ENCODE results near the gene TNFRSF14. TPM values are rescaled to one million over a fixed set of nuclear protein-coding genes. Genes with fewer than 3 reads are reported as not detected.

The TNFRSF14 gene
- 12.0 TPM for total RNA-seq

DNA sequence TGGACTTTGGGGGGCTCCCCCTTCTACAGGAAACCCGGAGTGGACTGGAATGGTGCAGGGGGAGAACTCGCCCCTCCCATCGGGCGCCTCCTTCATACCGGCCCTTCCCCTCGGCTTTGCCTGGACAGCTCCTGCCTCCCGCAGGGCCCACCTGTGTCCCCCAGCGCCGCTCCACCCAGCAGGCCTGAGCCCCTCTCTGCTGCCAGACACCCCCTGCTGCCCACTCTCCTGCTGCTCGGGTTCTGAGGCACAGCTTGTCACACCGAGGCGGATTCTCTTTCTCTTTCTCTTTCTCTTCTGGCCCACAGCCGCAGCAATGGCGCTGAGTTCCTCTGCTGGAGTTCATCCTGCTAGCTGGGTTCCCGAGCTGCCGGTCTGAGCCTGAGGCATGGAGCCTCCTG lies at the start of gene TNFRSF14:
TNFRSF14 (plus strand) TSS at position 95 of the 401 bp plus-strand sequence; CDS start at position 389, 294 bp downstream.
- ATAC-seq, result peak; percentile 24

DNA sequence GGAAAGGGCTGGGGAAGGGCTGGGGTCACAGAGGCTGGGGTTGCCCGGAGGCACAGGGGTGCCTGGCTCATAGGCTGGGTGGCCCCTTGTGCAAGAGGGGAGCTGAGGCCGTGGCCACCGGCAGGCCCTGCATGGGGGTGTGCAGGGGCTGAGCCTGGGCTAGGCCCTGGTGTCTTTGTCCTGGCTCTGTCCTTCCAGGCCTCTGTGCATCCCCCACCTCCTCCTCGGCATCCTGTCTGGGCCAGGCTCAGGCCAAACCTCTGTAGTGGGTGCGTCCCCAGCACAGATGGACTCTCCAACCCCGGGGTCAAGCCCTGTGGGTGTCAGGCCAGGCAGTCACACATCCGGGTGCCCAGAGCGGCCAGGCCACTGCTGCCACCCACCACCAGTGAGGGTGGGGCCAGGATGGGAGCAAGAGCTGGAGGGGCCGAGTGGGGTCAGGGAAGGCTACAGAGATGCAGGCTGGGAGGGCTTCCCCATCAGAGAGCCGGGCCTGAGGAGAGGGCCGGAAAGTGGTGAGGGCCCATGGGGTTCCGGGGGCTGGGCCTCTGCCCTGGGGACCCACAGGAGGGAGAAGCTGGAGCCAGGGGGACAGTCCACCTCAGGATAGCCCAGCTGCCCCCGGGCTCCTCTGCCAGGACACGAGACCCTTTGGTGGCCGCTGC lies 49.1 kb upstream of the TNFRSF14 start:
- ATAC-seq, result peak; percentile 3

DNA sequence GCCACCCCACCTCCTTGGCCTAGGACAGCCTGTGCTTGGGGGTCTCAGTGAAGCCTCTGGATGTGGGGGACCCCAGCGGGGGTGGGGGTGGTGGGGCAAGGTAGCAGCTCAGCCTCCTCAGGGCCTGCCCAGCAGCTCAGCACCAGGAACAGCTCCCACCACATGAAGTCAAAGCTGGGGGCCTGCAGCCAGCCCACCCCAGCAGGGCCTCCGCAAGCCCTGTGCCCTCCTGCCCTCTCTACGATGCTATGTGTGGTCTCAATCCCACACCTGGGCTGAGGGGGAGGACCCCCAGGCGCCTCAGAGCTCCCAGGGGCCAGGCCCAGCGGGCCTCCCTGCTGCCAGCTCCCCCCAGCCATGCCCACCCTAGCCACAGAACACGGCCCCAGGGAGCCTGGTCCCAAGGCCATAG lies 48.4 kb upstream of the TNFRSF14 start:
- no peak for ATAC-seq

DNA sequence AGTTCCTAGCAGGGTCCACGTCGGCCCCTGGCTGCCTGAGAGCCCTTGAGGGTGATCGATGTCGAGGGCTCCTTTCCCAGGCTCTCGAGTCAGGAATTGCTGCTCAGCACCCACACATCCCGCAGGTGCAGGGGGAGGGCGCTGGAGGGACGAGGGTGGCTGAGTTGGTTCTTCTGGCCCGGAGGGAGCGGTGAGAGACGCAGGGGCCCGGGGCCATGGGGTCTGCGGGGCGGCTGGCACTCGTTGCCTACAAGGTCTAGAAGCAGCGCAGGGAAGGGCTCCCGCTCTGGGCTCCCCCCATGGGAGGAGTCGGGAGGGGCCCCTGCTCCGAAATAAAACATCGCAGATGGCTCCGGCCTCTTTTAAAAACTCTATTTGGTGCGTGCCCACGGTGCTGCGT lies 48.0 kb upstream of the TNFRSF14 start:
- no peak for ATAC-seq

DNA sequence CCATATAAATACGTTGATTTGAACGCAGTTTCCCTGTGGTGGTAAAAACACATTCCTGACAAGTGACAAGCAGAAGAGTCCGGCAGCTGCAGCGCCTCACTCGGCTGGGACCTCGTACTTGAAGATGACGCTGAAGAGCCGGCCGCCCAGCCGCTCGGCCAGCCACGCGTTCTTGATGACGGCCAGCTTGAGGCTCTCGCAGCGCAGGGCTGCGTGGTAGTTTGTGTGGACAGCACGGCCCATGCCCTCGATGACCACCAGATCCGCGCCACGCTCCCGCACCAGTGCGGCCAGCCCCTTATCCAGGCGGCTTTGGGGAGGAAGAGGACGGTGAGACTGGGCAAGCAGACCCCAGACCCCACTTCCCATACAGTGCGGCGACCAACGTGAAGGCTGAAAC lies 47.4 kb upstream of the TNFRSF14 start:
- no peak for ATAC-seq

DNA sequence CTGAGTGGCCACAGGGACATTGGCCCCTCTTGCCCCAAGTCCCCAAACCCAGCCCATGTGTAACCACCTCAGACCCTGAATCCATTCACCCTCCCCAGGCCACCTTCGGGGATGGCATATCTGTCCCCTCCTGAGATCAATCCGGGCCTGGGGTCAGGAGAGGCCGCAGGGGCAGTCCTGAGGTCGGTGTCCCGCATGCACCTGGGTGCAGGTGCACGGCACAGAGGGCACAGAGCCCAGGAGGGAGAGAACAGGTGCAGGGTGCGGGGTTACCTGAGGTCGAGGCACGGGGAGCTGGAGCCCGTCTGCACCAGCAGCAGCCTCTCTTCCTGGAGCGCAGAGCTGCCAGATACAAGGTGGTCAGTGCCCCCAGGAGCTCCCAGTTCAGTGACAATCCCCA lies 46.6 kb upstream of the TNFRSF14 start:
- no peak for ATAC-seq

DNA sequence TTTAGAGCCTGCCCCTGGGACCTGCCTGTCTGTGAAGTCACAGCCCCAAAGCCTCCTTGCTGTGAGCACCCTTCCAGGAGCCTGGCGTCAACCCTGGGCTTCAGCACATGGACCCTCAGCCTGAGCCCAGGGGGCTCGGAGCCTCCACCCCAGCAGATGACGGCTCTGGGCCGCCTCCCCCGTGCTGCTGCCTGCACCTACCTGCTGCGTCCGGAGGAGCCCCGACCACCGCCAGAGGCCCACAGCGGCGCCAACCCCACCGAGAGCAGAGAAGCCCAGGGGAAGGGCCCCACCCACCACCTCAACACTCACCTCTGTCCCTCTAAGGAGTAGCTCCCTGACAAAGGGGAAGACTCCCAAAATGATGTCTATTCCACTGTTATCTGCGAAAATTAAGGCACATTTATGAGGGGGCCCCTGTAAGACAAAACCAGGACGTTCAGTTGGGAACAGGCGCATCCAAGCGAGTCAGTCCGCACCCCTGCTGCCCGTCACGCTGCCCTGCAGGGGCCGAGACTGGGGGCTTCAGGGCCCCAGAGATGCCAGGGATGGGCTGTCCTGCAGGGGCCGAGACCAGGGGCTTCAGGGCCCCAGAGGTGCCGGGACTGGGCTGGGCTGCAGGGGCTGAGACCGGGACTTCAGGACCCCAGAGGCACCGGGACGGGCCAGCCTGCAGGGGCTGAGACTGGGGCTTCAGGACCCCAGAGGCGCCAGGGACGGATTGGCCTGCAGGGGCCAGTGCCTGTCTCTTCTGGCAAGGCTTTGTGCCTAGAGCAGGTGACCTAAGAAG lies 45.6 kb upstream of the TNFRSF14 start:
- no peak for ATAC-seq

DNA sequence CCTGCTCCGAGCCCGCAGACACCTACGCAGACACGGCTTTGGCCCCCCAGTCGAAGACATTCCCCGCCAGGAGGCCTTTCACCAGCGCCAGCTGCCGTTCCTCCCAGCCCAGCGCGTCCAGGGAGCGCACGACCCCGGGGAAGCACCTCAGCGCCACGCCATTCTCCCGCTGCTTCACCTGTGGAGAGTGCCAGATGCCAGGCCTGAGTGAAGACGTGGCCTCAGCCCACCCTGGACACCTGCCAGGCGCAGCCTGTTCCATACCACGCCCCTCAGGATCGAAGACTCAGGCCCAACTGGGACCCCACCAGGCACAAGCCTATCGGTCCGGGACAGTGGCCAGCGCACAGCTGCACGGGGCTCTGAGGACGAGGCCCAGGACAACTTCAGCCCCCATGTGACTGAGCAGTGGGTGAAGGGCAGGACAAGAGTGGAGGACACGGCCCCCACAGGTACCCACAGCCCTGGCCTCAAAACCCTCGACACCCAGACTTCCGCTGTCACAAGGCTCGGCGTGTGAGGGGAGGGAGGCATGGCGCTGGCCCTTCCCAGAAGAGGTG lies 43.2 kb upstream of the TNFRSF14 start:
- no peak for ATAC-seq

DNA sequence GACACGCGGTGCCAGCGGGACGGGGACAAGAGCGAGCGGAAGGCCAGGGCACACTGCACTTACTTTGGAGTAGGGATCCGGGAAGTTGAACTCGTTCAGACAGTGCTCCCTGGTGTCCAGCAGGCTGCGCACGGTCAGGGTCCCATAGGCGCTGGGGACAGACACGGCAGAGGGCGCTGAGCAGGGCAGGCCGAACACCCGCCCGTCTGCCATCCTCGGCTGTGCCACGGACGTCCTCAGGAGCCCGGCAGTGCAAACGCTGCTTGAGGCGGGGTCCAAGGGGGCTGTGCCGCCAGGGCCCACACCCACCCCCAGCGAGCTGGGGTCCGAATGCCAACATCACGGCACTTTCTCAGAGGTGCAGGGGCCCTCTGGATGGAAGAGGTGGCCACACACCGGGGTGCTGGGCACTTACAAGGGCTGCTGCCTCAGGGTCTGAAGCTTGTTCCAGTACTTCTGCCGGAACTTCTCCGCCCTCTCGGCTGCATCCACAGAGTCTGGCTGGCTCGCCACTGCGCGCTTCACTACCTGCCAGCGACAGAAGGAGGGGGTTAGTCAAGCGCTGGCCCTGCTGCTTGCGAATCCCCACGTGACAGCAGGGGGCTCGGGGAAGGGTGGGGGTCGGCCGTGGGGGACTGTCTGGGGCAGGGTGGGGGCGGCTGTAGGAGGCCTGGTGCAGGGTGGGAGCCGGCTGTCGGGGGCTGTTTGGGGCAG lies 42.1 kb upstream of the TNFRSF14 start:
- no peak for ATAC-seq

DNA sequence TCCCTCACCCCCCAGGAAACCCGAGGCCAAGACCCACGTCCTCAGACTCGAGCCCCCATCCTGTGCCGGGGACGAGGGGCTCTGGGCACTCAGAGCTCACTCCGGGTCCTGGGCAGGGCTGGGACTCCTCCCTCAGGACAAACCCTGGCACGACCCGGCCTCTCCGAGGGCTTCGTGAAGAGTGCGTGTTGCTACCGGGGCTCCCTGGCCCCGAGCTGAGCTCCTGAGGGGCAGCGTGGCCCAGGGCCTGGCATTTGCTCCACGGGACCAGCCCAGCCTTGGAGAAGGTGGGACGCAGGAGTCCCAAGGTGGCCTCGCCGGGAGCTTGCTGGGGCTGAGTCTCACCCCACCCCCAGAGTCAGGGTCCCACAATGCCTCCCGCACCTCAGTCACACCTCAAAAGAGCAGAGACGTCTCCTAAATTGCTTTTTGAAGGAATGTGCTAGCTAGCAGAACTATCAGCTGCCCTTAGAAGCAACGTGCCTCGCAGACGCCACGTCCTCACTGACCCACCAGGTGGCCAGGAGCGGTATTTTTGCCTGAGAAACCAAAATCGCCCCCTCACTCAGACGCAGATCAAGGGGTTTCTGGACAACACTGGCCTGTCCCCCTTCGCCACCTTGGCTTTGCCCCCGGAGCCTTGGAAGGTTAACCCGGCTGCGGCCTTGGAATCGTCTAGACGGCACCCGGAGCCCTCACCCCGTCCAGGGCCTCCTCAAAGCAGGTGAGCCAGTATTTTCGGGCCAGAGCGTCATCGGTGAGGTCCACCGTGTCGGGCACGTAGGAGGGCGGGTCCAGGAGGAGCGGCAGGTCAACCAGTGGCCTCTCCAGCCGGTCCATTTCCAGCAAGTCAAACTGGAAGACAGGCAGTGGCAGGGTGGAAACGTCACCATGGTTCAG lies 41.1 kb upstream of the TNFRSF14 start:
- ATAC-seq, result no peak

DNA sequence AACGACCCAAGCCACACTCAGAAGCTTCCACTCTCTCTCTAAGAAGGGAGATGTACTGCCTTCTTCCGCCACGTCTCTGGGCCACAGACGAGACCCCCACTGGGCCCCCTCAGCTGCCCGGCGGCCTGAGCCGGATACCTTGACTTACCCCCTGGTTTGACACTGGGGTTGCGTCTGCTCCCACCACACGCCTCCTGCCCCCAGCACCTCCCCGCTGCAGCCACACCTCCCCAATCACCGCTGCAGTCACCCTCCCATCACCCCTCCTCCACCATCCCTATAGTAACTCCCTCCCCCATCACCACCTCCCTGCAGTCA lies 40.4 kb upstream of the TNFRSF14 start:
- ATAC-seq, result no peak

DNA sequence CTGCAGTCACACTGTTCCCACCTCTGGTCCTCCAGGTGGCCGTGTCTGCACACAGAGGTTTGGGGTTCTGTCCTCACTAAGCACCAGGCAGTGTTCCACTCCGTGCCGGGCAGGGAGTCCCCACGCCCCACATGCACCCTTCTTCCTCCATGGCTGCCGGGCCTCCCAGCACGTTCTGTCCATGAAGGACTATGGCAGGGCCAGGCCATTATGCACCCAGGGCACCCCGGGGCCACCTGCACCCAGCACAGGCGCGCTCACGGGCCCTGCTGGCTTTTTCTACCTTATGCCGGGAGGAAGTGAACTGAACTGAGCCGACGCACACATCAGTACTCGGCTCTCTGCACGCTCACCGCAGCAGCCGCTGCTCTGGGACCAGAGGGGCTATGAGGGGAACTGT lies 40.0 kb upstream of the TNFRSF14 start:
- ATAC-seq, result no peak

DNA sequence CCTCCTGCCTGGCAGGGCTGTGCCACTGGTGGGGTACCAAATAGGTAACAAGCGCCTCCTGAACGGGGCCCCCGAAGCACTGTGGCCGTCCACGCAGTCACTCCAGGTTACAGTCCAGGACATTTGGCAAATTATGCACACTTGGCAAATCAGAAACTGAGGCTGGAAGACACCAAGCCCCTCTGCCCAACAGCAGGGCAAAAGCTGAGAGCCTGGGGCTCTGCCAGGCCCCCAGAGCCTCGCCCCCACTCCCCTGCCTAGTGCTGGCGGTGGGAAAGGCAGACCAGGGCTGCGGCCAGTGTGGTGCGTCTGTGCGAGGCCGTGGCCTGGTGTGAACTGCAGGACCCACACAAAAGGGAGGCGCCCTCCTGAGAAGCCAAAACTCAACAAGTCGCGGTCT lies 39.2 kb upstream of the TNFRSF14 start:
- no peak for ATAC-seq

DNA sequence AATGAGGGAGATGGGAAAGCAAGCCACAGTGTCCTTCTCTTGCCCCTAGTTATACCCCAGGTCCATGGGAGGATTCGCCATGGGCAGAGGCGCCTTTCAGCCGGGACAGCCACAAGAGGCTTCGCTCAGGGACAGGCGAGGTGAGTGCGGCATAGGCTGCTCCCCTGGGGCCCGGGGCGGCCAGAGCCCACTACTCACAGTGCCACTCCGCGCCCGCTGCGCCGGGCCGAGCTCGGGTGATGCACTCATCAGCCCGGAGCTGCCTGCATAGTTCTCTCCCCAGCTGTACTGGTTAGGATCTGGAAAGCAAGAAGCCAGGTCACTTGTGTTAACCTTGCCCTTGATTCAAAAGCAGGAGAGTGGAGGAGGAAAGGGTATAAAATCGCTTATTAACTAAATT lies 38.2 kb upstream of the TNFRSF14 start:
- no peak for ATAC-seq

DNA sequence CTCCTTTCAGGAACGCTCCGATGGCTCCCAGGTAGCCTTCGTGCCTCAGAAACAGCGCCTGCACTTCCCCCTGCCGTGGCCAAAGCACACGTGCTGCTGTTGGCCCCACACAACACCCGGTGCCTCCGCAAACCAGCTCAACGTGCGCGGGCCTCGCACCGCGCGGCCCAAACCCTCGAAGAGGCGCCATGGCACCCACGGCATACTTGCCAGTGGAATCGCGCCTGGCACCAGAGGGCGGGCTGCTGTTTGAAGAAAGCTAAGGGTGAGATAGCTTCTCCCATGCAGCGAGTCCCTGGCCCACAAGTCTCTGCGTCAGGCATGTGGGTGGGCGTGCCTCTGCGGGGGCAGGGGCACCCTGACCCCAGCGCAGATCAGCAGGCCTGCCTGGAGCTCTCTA lies 37.6 kb upstream of the TNFRSF14 start:
- no peak for ATAC-seq

DNA sequence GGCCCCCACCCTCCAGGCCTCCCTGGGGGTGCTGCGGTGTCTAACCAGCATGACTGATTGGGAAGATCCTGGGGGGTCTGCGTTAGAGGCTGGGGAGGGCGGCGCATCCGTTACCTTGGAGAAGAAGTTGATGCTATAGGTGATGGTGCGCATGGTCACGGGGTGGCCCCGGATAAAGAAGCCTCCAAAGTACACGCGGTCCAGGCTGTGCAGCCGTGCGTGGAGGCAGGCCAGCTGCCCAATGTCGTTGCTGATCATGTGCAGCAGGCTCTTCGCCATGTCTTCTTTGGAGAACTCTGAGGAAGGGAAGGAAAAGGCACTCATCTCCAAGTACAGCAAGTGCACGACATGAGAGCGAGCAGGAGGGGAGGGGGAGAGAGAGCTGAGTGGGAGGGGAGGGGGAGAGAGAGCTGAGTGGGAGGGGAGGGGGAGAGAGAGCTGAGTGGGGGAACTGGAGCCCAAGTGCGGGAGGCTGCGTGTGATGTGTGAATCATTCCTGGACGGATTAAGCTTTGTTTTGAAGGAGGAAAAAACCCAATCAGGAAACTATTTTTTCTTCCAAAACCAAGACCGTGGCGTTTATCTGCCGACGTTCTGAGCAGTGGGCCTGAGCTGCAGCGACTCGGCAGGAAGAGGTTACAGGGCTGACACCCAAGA lies 37.0 kb upstream of the TNFRSF14 start:
- ATAC-seq, result no peak

DNA sequence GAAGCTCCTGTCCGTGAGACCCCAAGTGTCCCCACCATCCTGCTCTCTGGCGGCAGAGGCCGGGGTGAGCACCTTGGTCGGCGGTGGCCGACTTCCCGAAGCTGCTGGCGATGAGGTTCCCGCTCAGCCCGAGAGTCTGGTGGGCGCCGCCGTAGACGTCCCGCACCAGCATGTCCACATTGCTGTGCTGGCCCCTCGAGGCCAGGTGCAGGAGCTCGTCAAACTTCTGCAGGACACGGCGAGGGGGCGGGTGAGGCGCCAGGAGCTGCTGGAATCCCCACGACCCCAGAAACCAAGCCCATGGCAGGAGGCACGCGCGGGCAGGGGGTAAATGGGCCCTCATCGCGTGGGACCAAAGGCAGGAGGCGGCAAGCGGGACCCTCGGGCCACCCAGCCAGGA lies 36.4 kb upstream of the TNFRSF14 start:
- no peak for ATAC-seq

DNA sequence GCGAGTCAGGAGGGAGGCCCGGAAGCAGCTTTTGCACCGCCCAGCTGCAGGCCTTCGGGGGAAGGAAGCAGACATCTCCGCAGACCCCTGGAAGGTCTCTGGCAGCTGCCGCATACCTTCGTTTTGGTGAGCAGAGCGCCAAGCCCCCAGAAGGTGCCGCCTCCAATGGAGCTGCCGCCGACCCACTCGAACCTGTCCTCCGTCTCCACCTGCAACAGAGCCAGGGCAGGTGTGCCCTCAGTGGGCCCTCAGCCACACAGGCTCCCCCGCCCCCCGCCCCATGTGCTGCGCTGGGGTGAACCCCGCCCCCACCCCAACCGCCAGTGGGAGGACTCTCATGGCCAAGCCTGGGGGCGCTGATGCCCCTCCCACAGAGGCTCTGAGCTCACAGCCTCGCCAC lies 36.0 kb upstream of the TNFRSF14 start:
- ATAC-seq, result no peak

DNA sequence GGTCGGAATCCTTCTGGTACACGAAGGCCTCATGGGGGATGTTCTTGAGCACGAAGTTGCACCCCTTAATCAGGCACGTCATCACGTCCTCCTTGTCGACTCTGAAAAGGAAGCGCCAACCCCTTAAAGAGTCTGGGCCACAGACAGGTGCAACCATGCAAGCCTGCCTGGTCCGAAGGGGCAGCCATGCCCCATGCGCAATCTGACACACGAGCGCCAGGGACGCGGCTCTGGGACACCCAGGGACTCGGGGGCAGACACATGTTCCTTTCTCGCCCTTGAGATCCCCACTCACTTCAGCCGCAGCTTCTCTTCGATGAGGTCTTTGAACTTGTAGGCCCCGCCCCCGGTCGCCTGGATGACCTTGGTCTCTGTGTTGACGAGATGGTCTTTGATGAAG lies 35.4 kb upstream of the TNFRSF14 start:
- ATAC-seq, result no peak

DNA sequence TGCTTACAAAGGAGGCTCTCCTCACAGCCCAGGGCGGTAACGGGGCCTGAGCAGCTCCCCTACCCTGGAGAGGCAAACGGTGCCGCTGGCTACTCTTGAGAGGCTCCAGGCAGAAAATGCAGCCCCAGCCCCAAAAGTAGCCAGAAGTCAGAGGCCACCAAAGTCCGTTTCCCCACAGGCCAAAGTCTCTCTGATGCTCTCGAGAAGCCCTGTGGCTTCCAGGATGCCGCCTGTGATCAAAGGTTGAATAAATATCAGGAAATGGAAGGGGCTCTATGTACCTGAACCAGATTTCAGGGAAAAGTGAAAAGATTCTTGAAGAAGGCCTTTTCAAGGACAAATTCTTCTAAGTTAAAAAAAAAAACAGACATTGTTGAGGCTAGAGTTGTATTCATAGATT lies 33.9 kb upstream of the TNFRSF14 start:
- ATAC-seq, result no peak

DNA sequence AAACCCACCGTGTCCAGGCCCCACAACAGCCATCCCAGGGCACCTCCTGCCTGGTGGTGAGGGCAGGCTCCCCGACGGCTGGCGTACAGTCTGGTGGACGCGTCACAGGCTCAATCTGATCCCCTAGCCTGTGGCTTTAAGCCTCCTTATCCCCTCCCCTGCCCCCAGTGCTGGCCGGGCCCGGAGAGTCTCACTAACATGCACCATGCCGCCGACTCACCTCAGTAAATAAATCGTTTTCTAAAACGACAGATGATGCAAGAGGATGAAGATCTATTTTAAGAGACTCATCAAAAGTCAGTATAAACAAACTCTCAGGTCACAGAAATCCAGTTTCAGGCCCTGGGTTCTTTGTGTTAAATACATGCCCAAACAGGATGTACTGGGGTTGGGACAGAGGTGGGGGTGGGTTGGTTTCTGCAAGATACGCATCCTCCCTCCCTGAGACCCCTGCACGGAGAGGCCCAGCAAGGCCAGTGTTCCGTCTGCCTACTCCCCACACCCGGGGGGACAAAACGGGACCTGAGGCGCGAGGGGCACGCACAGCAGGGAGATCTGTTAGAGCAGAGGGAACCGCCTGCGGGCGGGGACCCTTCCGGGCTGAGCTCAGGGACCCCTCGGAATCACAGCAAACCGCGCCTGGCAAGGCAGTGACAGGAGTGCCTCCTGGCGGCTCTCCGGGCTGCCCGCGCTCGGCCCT lies 32.8 kb upstream of the TNFRSF14 start:
- no peak for ATAC-seq

All from esophagus mucosa (tissue), 1 donor.